Tibial nerve (tissue), 4 donors: Measurements from ENCODE around the gene SLC1A7. TPM values are rescaled to one million over a fixed set of nuclear protein-coding genes. Genes with fewer than 3 reads are reported as not detected.
A peak's percentile ranks its signal among the peaks of the same experiment; 100 is the strongest.

Source experiments
- DNase-seq, 2 donors: peaks; one replicate each; pipeline ENCODE4 v3.0.0-alpha.2; 2019; ENCODE audit warnings: low spot score in 2 of 2
- H3K27ac ChIP-seq, 4 donors: fragments of 200-600 bp; sonication (generic) in 3 of 4; one replicate each; pipeline ENCODE4 v1.5.1; 2017 to 2019; ENCODE audit warnings: mild to moderate bottlenecking in 1 of 4
- H3K27me3 ChIP-seq, 2 donors: fragments of 200-600 bp; sonication (generic) in 1 of 2; one replicate each; pipeline versions ENCODE4 v1.5.1 to v1.6.0; 2017 to 2019
- H3K36me3 ChIP-seq, 3 donors: fragments of 200-600 bp; sonication (generic); one replicate each; pipeline ENCODE4 v1.5.1; 2018 to 2019
- H3K4me1 ChIP-seq, 4 donors: fragments of 200-600 bp; sonication (generic) in 3 of 4; one replicate each; pipeline ENCODE4 v1.5.1; 2017 to 2019
- H3K4me3 ChIP-seq, 4 donors: fragments of 200-600 bp; sonication (generic) in 3 of 4; one replicate each; pipeline ENCODE4 v1.5.1; 2017 to 2019; ENCODE audit warnings: mild to moderate bottlenecking in 1 of 4, moderate library complexity in 1 of 4
- H3K9me3 ChIP-seq, 4 donors: fragments of 200-600 bp; sonication (generic) in 3 of 4; one replicate each; pipeline ENCODE4 v1.5.1; 2017 to 2019
- EP300 ChIP-seq, 2 donors: sonication (generic); formaldehyde crosslinking; IDR thresholded peaks; one replicate each; pipeline ENCODE4 v1.6.1; 2017; ENCODE audit warnings: antibody characterized with exemption in 2 of 2, mild to moderate bottlenecking in 1 of 2
- POLR2A ChIP-seq, 2 donors: fragments of 450-650 bp; IDR thresholded peaks; one replicate each; pipeline ENCODE4 v1.6.1; 2017; ENCODE audit warnings: antibody characterized with exemption in 2 of 2, mild to moderate bottlenecking in 2 of 2, moderate library complexity in 2 of 2
- WGBS, 2 donors: methylation state at CpG; one replicate each; pipeline ENCODE4 v1.1.5; 2018; 5-methylcytosine and 5-hydroxymethylcytosine counted together
- total RNA-seq, 4 donors: library from RNA; depleted of rRNA; stranded (reverse); fragments of >200 nt; gene quantifications; one replicate each; pipeline ENCODE4 v1.1.0, GENCODE V29; 2016
- TF ChIP-seq, protein P1 (sequence below), 5 experiments: fragments of 200-600 bp in 3 of 5; fragments of 450-650 bp in 2 of 5; sonication (generic) in 3 of 5; IDR thresholded peaks; one replicate each; pipeline ENCODE4 v1.5.1; 2016 to 2019; ENCODE audit warnings: antibody characterized with exemption in 5 of 5, mild to moderate bottlenecking in 3 of 5, moderate library complexity in 2 of 5

The SLC1A7 gene
- total RNA-seq, 4 donors from 2014 or later: 0.66 to 1.6 TPM; not detected in 2

DNA sequence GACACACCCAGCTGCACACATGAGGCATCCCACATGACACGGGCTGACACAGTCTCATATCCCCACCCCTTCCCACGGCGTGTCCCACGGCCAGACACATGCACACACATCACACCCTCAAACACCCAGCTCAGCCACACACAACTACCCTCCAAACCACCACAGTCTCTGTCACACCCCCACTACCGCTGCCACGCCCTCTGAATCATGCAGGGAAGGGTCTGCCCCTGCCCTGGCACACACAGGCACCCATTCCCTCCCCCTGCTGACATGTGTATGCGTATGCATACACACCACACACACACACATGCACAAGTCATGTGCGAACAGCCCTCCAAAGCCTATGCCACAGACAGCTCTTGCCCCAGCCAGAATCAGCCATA, 57.9 kb downstream of the SLC1A7 start:
- H3K27ac ChIP-seq: peak overlapping the region in 1 of 4 donors; percentile 41
- H3K9me3 ChIP-seq: no peaks in the 10 kb centered on the region
- H3K27me3 ChIP-seq: no peaks in the 10 kb centered on the region
- H3K4me3 ChIP-seq: no peak overlapping the region
- H3K36me3 ChIP-seq: peaks cover 0 to 72% (median 2%) of the 10 kb centered on the region in 3 donors
- TF ChIP-seq, protein P1, sequence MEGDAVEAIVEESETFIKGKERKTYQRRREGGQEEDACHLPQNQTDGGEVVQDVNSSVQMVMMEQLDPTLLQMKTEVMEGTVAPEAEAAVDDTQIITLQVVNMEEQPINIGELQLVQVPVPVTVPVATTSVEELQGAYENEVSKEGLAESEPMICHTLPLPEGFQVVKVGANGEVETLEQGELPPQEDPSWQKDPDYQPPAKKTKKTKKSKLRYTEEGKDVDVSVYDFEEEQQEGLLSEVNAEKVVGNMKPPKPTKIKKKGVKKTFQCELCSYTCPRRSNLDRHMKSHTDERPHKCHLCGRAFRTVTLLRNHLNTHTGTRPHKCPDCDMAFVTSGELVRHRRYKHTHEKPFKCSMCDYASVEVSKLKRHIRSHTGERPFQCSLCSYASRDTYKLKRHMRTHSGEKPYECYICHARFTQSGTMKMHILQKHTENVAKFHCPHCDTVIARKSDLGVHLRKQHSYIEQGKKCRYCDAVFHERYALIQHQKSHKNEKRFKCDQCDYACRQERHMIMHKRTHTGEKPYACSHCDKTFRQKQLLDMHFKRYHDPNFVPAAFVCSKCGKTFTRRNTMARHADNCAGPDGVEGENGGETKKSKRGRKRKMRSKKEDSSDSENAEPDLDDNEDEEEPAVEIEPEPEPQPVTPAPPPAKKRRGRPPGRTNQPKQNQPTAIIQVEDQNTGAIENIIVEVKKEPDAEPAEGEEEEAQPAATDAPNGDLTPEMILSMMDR (IDR thresholded peaks at IDR 0.05): no peak
- TF ChIP-seq POLR2A (IDR thresholded peaks at IDR 0.05): no peak
- TF ChIP-seq EP300 (IDR thresholded peaks at IDR 0.05): no peak
- 85 to 87% methylated on average over 8 of the region's 8 CpGs for WGBS, 2 donors
- no peak for DNase-seq
- peaks cover 0 to 49% (median 2%) of the 10 kb centered on the region in 4 donors for H3K4me1 ChIP-seq

DNA sequence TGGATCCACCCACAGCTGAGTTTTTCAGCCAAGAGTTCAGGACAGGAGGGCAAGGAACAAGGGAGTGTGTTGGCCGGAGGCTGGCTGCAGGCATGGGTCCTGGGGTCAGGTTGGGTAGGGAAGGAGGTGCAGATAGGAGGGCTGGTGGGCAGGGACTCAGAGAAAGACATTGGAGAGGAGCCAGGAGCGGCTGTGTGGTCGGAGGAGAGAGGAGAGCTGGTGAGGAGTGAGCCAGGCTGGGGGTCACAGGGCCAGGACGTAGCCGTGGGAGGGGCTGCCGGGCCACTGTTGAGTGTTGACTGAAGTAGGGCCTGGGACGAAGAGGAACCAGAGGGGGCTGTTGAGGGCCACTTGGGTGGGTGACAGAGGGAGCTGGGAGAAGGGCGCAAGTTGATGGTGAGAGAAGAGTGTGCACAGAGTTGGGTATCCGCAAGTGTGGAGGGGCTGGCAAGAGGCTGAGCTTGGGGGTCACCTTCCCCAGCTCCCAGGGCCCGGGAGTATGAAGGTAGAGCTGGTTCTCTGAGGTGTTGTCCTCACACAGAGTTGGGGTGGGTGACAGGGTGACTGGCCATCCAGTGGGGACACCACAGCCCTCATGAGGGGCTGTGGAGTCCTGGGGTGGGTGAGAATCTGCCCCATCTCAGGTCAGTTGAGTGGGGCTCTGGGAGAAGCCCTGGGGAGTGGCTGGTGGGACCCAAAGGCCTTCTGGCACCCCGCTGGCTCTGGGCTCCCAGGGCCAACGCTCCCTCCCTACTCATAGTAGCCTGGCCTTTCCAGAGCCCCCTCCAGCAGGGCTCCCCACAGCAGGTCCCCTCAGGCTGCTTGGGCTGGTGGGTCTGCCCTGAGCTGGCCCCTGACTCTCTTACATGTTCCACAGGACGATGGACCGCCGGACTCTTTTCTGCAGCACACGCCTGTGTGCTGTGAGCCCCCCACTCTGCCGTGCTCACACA, 58.5 kb downstream of the SLC1A7 start:
- Histone ChIP-seq H3K36me3 (peaks cover 0 to 78% (median 2%) of the 10 kb centered on the region in 3 donors), H3K27me3 (no peaks in the 10 kb centered on the region), H3K4me1 (peaks cover 0 to 42% (median 0%) of the 10 kb centered on the region in 4 donors), H3K9me3 (no peaks in the 10 kb centered on the region), H3K27ac (peak overlapping the region in 1 of 4 donors; percentile 41), H3K4me3 (no peak overlapping the region)
- TF ChIP-seq EP300 (IDR thresholded peaks at IDR 0.05) (no peak), POLR2A (IDR thresholded peaks at IDR 0.05) (no peak)
- TF ChIP-seq, protein P1 (IDR thresholded peaks at IDR 0.05): no peak
- no peak for DNase-seq
- 60 to 61% methylated on average over 15 to 17 of the region's 17 CpGs for WGBS, 2 donors

DNA sequence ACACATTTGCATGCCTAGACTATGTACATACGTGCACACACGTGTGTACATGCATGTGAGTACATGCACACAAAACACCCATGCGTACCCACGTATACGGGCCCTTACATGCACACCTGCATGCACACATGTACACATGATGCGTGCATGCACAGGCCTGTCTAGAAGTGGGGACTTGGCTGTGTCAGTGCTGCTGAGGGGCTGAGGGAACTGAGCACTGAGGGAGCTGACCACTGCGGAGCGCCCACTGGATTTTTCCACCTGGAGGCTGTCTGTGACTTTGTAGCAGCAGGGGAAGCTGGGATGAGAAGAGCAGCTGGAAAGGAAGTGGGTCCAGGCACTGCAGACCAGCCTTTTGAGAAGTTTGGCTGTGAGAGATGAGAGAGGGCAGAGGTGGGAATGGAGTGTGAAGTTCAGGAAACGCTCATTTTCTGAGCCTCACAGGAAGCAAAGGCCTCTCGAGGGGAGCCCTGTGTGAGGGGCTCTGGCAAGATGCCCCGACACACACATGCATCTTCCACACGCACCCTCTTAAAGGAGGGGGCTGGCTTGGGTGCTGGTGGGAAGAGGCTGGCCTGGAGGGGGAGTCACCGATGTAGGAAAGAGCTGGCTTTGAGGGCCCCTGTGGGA, 59.5 kb downstream of the SLC1A7 start:
- Histone ChIP-seq H3K27me3 (no peaks in the 10 kb centered on the region), H3K4me1 (peaks cover 0 to 40% (median 0%) of the 10 kb centered on the region in 4 donors), H3K9me3 (no peaks in the 10 kb centered on the region), H3K4me3 (no peak overlapping the region), H3K36me3 (peaks cover 0 to 88% (median 2%) of the 10 kb centered on the region in 3 donors), H3K27ac (peak overlapping the region in 1 of 4 donors; percentile 41)
- WGBS, 2 donors: 61 to 67% methylated on average over 13 of the region's 13 CpGs
- no peak for DNase-seq
- TF ChIP-seq, protein P1 (IDR thresholded peaks at IDR 0.05): no peak
- TF ChIP-seq EP300 (IDR thresholded peaks at IDR 0.05): no peak
- no peak for TF ChIP-seq POLR2A (IDR thresholded peaks at IDR 0.05)

DNA sequence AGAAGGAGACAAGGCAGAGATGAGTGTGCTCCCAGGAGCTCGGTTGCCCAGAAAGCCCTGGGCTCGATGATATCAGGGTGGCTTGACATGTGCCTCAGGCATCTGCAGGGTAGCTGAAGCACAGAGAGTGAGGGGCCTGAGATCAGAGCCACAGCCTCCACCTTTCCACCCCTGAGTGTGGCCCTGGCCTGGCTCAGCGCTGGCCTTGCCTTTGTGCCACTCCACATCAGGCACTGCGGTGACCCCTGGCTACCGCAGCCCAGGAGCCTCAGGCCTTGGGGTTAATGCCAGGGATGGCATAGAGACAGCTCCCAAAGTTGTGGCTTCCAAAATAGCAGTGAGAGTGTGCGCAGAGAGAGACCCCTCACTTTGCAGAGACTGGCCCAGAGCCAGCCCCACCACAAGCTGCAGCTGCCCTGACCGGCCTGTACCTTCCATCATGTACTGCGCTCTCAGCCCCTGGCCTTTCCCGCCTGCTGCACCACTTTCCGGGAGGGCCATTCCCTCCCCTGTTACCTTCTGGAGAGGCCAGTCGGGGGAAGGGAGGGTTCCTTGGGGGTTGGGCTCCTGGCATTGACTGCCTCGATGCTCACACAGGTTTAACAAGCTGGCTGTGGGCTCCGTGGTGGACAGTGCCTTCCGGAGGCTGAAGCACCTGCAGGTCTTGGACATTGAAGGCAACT, 60.9 kb downstream of the SLC1A7 start:
- no peaks in the 10 kb centered on the region for H3K9me3 ChIP-seq
- no peaks in the 10 kb centered on the region for H3K27me3 ChIP-seq
- DNase-seq: no peak
- no peak for TF ChIP-seq POLR2A (IDR thresholded peaks at IDR 0.05)
- TF ChIP-seq EP300 (IDR thresholded peaks at IDR 0.05): no peak
- TF ChIP-seq, protein P1 (IDR thresholded peaks at IDR 0.05): no peak
- H3K4me3 ChIP-seq: no peak overlapping the region
- peaks cover 0 to 97% (median 2%) of the 10 kb centered on the region in 3 donors for H3K36me3 ChIP-seq
- H3K4me1 ChIP-seq: peaks cover 0 to 28% (median 0%) of the 10 kb centered on the region in 4 donors
- 69 to 72% methylated on average over 11 to 13 of the region's 14 CpGs for WGBS, 2 donors
- H3K27ac ChIP-seq: no peak overlapping the region
